Measurements from ENCODE around the gene NTM.
"Not testable (repeated sequence)": the region's sequence is repeated elsewhere in the genome, so short reads cannot be mapped to it uniquely, and the experiment has no call there.

Gene NTM

GRCh38 chr11:131668500-131669400 lies 298.3 kb downstream of the NTM start:
- DNase-seq (ENCODE audit: low spot score): peak; percentile 7

GRCh38 chr11:131669401-131669780 lies 299.0 kb downstream of the NTM start:
- no peak for DNase-seq (ENCODE audit: low spot score)

- no peak for DNase-seq (ENCODE audit: low spot score)
These were observed 300.5 kb downstream of the NTM start for GRCh38 chr11:131670876-131671275.

GRCh38 chr11:131671320-131671719 lies 300.9 kb downstream of the NTM start:
- DNase-seq (ENCODE audit: low spot score): no peak

- no peak for DNase-seq (ENCODE audit: low spot score)
These were observed 301.3 kb downstream of the NTM start for GRCh38 chr11:131671734-131672133.

GRCh38 chr11:131672191-131672590 lies 301.8 kb downstream of the NTM start:
- DNase-seq (ENCODE audit: low spot score): no peak

- peak; percentile 14 for DNase-seq (ENCODE audit: low spot score)
These were observed 303.8 kb downstream of the NTM start for GRCh38 chr11:131674051-131674755.

GRCh38 chr11:131675121-131675888 lies 304.9 kb downstream of the NTM start:
- no peak for DNase-seq (ENCODE audit: low spot score)

- DNase-seq (ENCODE audit: low spot score): no peak
These were observed 307.5 kb downstream of the NTM start for GRCh38 chr11:131677828-131678470.

- DNase-seq (ENCODE audit: low spot score): no peak
These were observed 308.4 kb downstream of the NTM start for GRCh38 chr11:131678658-131679340.

- DNase-seq (ENCODE audit: low spot score): not testable (repeated sequence)
These were observed 310.0 kb downstream of the NTM start for GRCh38 chr11:131680448-131680847.

- no peak for DNase-seq (ENCODE audit: low spot score)
These were observed 311.5 kb downstream of the NTM start for GRCh38 chr11:131681920-131682319.

GRCh38 chr11:131682373-131683015 lies 312.1 kb downstream of the NTM start:
- no peak for DNase-seq (ENCODE audit: low spot score)

- no peak for DNase-seq (ENCODE audit: low spot score)
These were observed 312.7 kb downstream of the NTM start for GRCh38 chr11:131683131-131683530.

- no peak for DNase-seq (ENCODE audit: low spot score)
These were observed 313.3 kb downstream of the NTM start for GRCh38 chr11:131683666-131684065.

- DNase-seq (ENCODE audit: low spot score): no peak
These were observed 314.0 kb downstream of the NTM start for GRCh38 chr11:131684111-131685060.

- no peak for DNase-seq (ENCODE audit: low spot score)
These were observed 314.8 kb downstream of the NTM start for GRCh38 chr11:131685206-131685605.

GRCh38 chr11:131685906-131686305 lies 315.5 kb downstream of the NTM start:
- DNase-seq (ENCODE audit: low spot score): no peak

- DNase-seq (ENCODE audit: low spot score): no peak
These were observed 316.4 kb downstream of the NTM start for GRCh38 chr11:131686836-131687235.
